Activated CD4-positive, alpha-beta memory T cell treated with anti-CD3 and anti-CD28 coated beads, Interleukin-2, amount 10 ng/mL, durations not matched to agents 7 days and 5 days (primary cell): Measurements from ENCODE around the gene UNC5C. TPM values are rescaled to one million over a fixed set of nuclear protein-coding genes. Genes with fewer than 3 reads are reported as not detected.
"Not testable (repeated sequence)": the region's sequence is repeated elsewhere in the genome, so short reads cannot be mapped to it uniquely, and the experiment has no call there.

ENCODE experiments used
- CTCF ChIA-PET: fragments of 350-600 bp; sonication (Branson Sonifier 250); formaldehyde crosslinking; loops from one replicate; lab custom pipeline; 2021; ENCODE audit warnings: antibody characterized with exemption, inconsistent platforms; lab: Charles Lee
- POLR2A ChIA-PET: fragments of 350-600 bp; sonication (Branson Sonifier 250); formaldehyde crosslinking; loops from one replicate; lab custom pipeline; 2021; ENCODE audit warnings: antibody characterized with exemption; lab: Charles Lee
- DNase-seq: peaks from one replicate; pipeline ENCODE4 v3.0.0-alpha.2; 2020
- H3K27ac Mint-ChIP-seq: one replicate; pipeline ENCODE4 v1.8.0; 2021; ENCODE audit warnings: mild to moderate bottlenecking, mixed read lengths
- H3K27me3 Mint-ChIP-seq: one replicate; pipeline ENCODE4 v1.8.0; 2021; ENCODE audit warnings: mixed read lengths
- H3K36me3 Mint-ChIP-seq: one replicate; pipeline ENCODE4 v1.8.0; 2021; ENCODE audit warnings: low read depth, mixed read lengths
- H3K4me1 Mint-ChIP-seq: one replicate; pipeline ENCODE4 v1.8.0; 2021; ENCODE audit warnings: mixed read lengths
- H3K4me3 Mint-ChIP-seq: one replicate; pipeline ENCODE4 v1.8.0; 2021; ENCODE audit warnings: mild to moderate bottlenecking, mixed read lengths
- H3K9me3 Mint-ChIP-seq: one replicate; pipeline ENCODE4 v1.8.0; 2021; ENCODE audit warnings: mixed read lengths
- total RNA-seq, 2 experiments: library from RNA; stranded (reverse); gene quantifications; one replicate each; pipeline ENCODE4 v1.2.3, GENCODE V29; 2021

The UNC5C gene
- total RNA-seq, 2 experiments from 2014 or later, result not detected

DNA sequence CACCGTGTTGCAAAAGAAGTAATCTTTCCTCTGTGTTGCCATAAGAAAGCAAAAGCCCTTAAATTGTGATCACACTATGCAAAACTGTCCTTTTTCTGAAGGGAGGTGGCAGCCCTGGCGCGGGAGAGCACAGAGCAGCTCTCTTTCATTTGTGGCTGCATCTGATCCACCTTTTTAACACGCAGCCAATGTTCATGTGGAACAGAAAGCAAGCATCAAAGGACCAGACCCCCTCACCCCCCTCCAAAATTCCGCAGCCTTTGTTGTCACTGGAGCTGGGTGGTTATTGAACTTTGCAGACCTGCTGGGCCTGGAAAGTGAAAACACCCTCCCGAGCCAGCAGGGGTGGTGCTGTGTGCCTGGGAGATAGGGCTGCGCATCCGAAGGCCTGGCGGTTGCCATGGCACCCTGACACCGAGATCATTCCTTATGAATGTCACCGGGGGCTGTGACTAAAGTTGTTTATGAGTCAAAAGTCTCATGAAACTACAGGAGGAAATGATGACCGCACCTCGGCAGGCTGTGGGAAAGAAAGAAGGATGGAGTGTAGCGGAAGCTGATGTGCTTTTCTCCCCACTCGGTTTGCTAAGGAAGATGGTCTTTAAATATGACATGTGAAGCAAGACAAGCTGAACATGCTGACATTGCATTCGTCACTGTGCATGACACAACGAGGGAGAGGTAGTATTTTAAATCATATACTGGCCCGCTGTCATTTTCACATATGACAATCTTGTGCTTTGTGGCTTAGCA, 367.4 kb downstream of the UNC5C start:
- Mint-ChIP-seq H3K9me3 (peaks cover 4% of the 10 kb centered on the region), H3K4me1 (no peaks in the 10 kb centered on the region), H3K4me3 (no peak overlapping the region), H3K36me3 (no peaks in the 10 kb centered on the region), H3K27ac (no peak overlapping the region), H3K27me3 (no peaks in the 10 kb centered on the region)
- ChIA-PET CTCF (no interaction called here), POLR2A (no interaction called here)
- DNase-seq, result no peak

DNA sequence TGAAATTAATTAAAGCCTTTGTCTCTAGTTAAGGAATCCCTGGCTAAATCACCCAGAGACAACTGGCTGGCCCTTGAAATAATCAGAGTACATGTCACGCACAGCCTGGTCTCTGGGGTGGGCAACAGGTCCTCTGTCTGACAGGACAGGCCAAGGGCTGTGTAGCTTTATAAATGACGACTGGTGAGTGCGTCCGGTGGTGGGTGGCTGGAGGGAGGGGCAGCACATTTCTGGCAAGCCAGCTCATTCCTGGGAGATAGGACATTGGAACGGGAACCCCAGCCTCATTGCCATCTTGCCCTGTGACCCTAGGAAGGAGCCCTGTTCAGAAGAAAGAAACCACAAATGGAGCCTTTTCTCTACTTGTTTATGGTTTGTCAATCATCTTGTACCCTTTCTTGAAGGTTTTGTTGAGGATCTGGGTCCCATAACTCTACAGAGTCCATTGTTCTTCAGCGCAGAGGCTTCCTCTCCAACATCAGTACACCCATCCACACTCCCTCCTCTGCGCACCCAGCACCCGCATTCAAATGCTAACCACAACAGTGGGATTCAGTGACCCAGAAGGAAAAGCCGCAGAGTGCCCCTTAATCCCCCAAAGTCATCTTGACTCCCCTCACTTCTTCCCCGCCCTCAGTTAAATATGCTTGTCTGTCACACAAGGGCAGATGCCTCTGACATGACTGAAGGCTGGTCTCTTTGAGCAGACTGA, 368.1 kb downstream of the UNC5C start:
- no peak for DNase-seq
- Mint-ChIP-seq H3K27me3 (no peaks in the 10 kb centered on the region), H3K4me3 (no peak overlapping the region), H3K9me3 (peaks cover 4% of the 10 kb centered on the region), H3K27ac (no peak overlapping the region), H3K36me3 (no peaks in the 10 kb centered on the region), H3K4me1 (no peaks in the 10 kb centered on the region)
- CTCF ChIA-PET, result interaction anchor here (1.6 kb wide), 1 partner anchor 14 kb away, joined by 3 read pairs; no protein-coding TSS in a partner anchor
- POLR2A ChIA-PET, result no interaction called here

- Mint-ChIP-seq H3K9me3 (peaks cover 4% of the 10 kb centered on the region), H3K36me3 (no peaks in the 10 kb centered on the region), H3K4me3 (no peak overlapping the region), H3K27me3 (no peaks in the 10 kb centered on the region), H3K27ac (no peak overlapping the region), H3K4me1 (no peaks in the 10 kb centered on the region)
- no peak for DNase-seq
- ChIA-PET POLR2A (no interaction called here), CTCF (interaction anchor here (1.6 kb wide), 1 partner anchor 12 kb away, joined by 3 read pairs; no protein-coding TSS in a partner anchor)
Measured at GRCh38 chr4:95178938-95179337, 369.8 kb downstream of the UNC5C start.

GRCh38 chr4:95171377-95171776, 377.4 kb downstream of the UNC5C start:
- DNase-seq, H3K4me1 Mint-ChIP-seq, H3K4me3 Mint-ChIP-seq, H3K9me3 Mint-ChIP-seq, H3K36me3 Mint-ChIP-seq, POLR2A ChIA-PET, H3K27ac Mint-ChIP-seq, CTCF ChIA-PET, H3K27me3 Mint-ChIP-seq: not testable (repeated sequence)

DNA sequence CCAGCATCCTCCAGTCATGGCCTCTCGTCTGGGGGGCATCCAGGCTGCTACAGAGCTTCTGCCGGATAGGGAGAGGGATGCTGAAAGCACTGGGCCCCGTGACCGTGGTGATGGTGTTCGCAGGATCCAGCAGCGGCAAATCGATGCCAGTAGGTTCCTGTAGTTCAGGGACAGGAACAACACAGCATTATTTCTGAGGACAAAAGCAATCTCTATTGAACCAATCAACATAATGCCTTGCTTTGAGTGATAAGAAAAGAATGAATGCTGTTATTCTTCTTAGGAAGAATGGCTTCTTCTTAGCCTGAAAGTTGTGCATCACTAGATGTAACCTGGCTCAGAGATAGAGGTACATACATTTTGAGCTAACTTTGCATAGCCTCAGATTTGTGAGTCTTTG, 378.6 kb downstream of the UNC5C start:
- H3K27ac Mint-ChIP-seq, result no peak overlapping the region
- CTCF ChIA-PET, result interaction anchor here (0.5 to 1.2 kb wide), 2 partner anchors 14 to 451 kb away, joined by 3 read pairs; no protein-coding TSS in a partner anchor
- no peaks in the 10 kb centered on the region for H3K36me3 Mint-ChIP-seq
- H3K4me1 Mint-ChIP-seq, result no peaks in the 10 kb centered on the region
- H3K9me3 Mint-ChIP-seq, result no peaks in the 10 kb centered on the region
- H3K27me3 Mint-ChIP-seq, result no peaks in the 10 kb centered on the region
- POLR2A ChIA-PET, result no interaction called here
- DNase-seq, result no peak
- H3K4me3 Mint-ChIP-seq, result no peak overlapping the region

DNA sequence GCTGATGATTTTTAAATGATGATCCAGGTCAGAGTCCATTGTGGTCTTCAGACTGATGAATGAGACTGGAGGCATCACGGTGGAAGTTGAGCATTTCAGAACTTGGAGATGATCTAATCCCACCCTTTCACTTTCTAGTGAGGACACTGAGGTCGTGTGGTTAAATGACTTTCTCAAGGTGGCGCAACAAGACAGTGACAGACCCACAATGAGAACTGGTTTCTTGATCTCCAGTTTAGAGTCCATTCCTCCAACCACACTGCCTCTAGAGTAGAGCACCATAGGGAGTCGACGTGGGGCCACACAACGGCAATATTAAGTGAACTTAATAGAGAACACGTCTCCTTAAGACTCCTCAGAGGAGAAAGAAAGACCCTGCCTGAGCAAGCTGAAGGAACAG, 381.0 kb downstream of the UNC5C start:
- ChIA-PET CTCF (no interaction called here), POLR2A (no interaction called here)
- no peaks in the 10 kb centered on the region for H3K4me1 Mint-ChIP-seq
- H3K36me3 Mint-ChIP-seq, result no peaks in the 10 kb centered on the region
- H3K27me3 Mint-ChIP-seq, result peaks cover 8% of the 10 kb centered on the region
- H3K27ac Mint-ChIP-seq, result no peak overlapping the region
- no peak overlapping the region for H3K4me3 Mint-ChIP-seq
- DNase-seq, result no peak
- no peaks in the 10 kb centered on the region for H3K9me3 Mint-ChIP-seq

GRCh38 chr4:95165926-95166524, 382.7 kb downstream of the UNC5C start:
- no peaks in the 10 kb centered on the region for H3K9me3 Mint-ChIP-seq
- CTCF ChIA-PET, result interaction anchor here (1.6 kb wide), 1 partner anchor 14 kb away, joined by 3 read pairs; no protein-coding TSS in a partner anchor
- peak; percentile 29 for DNase-seq
- H3K27ac Mint-ChIP-seq, result no peak overlapping the region
- no peaks in the 10 kb centered on the region for H3K36me3 Mint-ChIP-seq
- POLR2A ChIA-PET, result no interaction called here
- H3K4me1 Mint-ChIP-seq, result no peaks in the 10 kb centered on the region
- no peak overlapping the region for H3K4me3 Mint-ChIP-seq
- H3K27me3 Mint-ChIP-seq, result peaks cover 11% of the 10 kb centered on the region

DNA sequence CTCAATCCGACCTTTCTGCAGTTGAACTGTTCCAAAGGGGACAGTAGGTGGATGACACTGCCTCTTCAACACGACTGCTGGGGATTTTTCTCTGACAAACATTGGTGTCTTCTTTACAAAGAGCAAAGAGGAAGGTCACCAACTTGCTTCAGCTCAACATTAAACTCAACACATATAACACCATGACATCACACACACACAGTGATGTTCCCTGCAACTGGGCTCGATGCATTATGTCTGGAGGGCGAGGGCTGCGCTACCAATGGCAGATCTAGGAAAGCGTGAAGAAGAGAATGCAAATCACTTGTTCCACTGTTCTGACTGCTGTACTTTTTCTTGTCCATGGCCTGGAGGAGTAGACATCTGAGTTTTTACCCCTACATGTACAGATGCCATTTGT, 385.9 kb downstream of the UNC5C start:
- CTCF ChIA-PET, result no interaction called here
- H3K27ac Mint-ChIP-seq, result no peak overlapping the region

DNA sequence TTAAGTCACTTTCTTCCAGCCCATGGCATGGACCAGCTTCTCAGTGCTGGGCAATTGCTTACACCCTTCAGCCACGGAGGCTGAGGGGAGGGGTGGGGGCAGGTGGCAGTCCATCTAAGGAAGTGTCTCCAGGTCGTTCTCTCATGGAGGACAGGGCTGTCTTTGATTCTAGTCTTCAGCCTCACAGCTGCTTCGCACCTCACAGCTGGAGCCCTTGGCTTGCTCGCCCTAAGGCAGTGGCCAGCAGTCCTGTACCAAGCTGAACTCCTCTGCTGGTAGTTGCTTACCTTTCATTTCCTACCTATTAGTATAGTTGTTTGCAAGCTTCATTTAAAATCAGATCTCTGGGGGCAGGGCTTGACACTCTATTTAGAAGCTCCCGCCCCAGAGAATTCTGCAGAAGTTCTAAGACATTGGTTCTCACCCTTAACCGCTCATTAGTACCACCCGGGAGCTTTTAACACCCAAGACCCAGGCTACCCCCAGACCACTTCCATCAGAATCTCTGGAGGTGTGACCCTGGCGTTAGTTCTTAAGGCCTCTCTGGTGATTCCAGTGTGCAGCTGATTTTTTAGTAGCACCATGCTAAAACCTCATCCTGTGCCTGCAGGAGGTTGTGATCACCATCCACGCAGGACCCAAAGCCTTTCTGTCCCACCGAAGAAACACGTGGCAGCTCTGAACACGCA, 386.8 kb downstream of the UNC5C start:
- H3K4me1 Mint-ChIP-seq, result no peaks in the 10 kb centered on the region
- H3K27me3 Mint-ChIP-seq, result peaks cover 35% of the 10 kb centered on the region
- H3K27ac Mint-ChIP-seq, result no peak overlapping the region
- DNase-seq, result no peak
- H3K4me3 Mint-ChIP-seq, result no peak overlapping the region
- H3K9me3 Mint-ChIP-seq, result no peaks in the 10 kb centered on the region
- no peaks in the 10 kb centered on the region for H3K36me3 Mint-ChIP-seq
- ChIA-PET POLR2A (no interaction called here), CTCF (no interaction called here)

More for the DNA sequence above, 385.9 kb downstream of the UNC5C start:
- Mint-ChIP-seq H3K4me1 (no peaks in the 10 kb centered on the region), H3K4me3 (no peak overlapping the region), H3K36me3 (no peaks in the 10 kb centered on the region), H3K9me3 (no peaks in the 10 kb centered on the region), H3K27me3 (peaks cover 33% of the 10 kb centered on the region)
- POLR2A ChIA-PET, result no interaction called here
- no peak for DNase-seq

DNA sequence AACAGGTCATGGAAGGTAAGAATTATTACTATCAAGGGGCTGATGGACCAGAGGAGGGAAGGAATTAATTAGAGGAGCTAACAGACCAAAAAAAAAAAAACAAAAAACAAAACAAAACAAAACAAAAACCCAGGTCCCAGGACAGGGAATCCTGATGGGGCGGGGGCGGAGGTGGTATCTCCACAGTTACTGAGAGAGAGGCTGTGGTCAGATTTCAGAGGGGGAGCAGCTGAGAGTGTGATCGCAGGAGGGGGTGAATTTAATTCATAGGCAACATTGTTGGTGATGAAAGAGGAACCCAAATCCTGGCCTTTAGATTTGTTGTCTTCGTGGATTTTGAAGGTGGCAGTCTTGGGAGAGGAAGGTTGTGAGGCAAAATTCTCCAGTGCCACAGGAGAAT, 389.4 kb downstream of the UNC5C start:
- DNase-seq, result no peak
- Mint-ChIP-seq H3K27ac (no peak overlapping the region), H3K27me3 (peaks cover 37% of the 10 kb centered on the region), H3K4me1 (peaks cover 10% of the 10 kb centered on the region), H3K9me3 (no peaks in the 10 kb centered on the region), H3K36me3 (no peaks in the 10 kb centered on the region), H3K4me3 (no peak overlapping the region)
- CTCF ChIA-PET, result interaction anchor here (0.6 kb wide), 1 partner anchor 647 kb away, joined by 4 read pairs; no protein-coding TSS in a partner anchor
- POLR2A ChIA-PET, result no interaction called here

- no peak overlapping the region for H3K4me3 Mint-ChIP-seq
- H3K27ac Mint-ChIP-seq, result no peak overlapping the region
- no peaks in the 10 kb centered on the region for H3K36me3 Mint-ChIP-seq
- no peaks in the 10 kb centered on the region for H3K9me3 Mint-ChIP-seq
- peaks cover 40% of the 10 kb centered on the region for H3K27me3 Mint-ChIP-seq
- ChIA-PET CTCF (interaction anchor here (0.6 kb wide), 1 partner anchor 648 kb away, joined by 4 read pairs; no protein-coding TSS in a partner anchor), POLR2A (no interaction called here)
- H3K4me1 Mint-ChIP-seq, result peaks cover 10% of the 10 kb centered on the region
- DNase-seq, result no peak
Measured at GRCh38 chr4:95158626-95159025, 390.1 kb downstream of the UNC5C start.

GRCh38 chr4:95158045-95158444, 390.7 kb downstream of the UNC5C start:
- Mint-ChIP-seq H3K27ac (no peak overlapping the region), H3K4me3 (no peak overlapping the region), H3K9me3 (no peaks in the 10 kb centered on the region), H3K4me1 (peaks cover 10% of the 10 kb centered on the region), H3K36me3 (no peaks in the 10 kb centered on the region), H3K27me3 (peaks cover 43% of the 10 kb centered on the region)
- ChIA-PET POLR2A (no interaction called here), CTCF (no interaction called here)
- no peak for DNase-seq

DNA sequence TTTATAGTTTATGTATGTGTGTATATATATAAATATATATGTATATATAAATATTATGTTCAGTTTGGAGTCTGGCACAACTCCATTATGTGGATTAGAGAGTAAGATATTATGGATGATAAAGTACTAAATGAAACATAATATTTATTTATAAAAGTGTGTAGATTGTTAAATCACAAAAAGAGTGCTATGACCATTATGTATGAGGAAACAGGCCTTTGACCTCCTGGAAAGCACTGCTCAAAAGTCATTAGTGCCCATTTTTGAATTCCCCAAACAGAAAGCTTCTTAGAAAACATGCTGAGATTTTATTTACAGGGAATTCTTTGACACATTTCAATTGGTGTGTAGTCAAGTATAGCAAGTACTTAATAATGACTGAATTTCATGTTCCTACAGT, 391.2 kb downstream of the UNC5C start:
- CTCF ChIA-PET, result no interaction called here
- H3K36me3 Mint-ChIP-seq, result no peaks in the 10 kb centered on the region
- peaks cover 10% of the 10 kb centered on the region for H3K4me1 Mint-ChIP-seq
- no peak overlapping the region for H3K4me3 Mint-ChIP-seq
- POLR2A ChIA-PET, result no interaction called here
- no peaks in the 10 kb centered on the region for H3K9me3 Mint-ChIP-seq
- DNase-seq, result no peak
- H3K27ac Mint-ChIP-seq, result no peak overlapping the region
- peaks cover 40% of the 10 kb centered on the region for H3K27me3 Mint-ChIP-seq
